HG03135 (cell line): ENCODE data around the gene PUM1.

ENCODE experiments used
- ATAC-seq: cut with Tn5 transposase; IDR thresholded peaks from one replicate; pipeline ENCODE4 v1.9.1; 2021; ENCODE audit warnings: mild to moderate bottlenecking, moderate library complexity; ENCODE audit not compliant: unreplicated experiment

Gene PUM1

DNA sequence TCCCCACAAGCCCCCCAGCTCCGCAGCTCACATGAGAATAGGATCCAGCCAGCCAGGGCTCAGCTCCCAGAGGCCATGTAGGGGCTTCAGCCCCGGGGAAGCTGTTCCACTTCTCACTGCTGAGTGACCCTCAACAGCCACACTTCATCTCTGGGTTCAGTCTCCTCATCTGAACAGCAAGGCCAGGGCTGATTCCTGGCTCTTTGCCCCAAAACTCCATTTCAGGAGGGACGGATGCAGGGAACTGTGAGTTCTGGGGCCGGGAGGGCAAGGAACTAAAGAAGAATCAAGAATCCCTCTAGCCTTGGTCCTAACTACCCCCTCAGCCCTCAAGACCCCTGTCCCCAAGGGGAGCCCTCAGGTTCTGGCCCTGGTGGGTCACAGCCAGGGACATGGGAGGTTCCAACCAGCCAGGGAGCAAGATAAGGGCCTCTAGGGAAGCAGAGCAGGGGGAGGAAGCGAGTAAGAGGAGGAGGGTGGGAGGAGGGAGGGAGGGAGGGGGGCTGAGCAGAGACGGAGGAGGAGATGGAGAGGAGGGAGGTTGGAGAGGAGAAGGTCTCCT lies 170.1 kb downstream of the PUM1 start:
- ATAC-seq = no peak

DNA sequence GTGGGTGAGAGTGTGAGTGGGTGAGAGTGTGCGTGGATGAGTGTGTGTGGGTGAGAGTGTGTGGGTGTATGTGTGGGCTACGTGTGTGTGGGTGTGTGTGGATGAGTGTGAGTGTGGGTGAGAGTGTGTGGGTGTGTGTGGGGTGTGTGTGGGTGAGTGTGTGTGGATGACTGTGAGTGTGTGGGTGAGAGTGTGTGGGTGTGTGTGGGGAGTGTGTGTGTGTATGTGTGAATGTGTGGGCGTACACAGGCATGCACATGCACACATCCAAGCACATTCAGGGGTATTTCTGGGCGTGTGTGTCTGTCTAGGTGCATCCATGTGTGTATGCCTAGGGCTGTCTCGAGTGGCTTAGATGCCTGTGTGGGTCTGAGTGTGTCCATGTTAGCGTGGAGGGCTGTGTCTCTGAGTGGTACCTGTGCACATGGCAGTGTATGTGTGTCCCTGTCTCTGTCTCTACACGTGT lies 171.0 kb downstream of the PUM1 start:
- no peak for ATAC-seq

DNA sequence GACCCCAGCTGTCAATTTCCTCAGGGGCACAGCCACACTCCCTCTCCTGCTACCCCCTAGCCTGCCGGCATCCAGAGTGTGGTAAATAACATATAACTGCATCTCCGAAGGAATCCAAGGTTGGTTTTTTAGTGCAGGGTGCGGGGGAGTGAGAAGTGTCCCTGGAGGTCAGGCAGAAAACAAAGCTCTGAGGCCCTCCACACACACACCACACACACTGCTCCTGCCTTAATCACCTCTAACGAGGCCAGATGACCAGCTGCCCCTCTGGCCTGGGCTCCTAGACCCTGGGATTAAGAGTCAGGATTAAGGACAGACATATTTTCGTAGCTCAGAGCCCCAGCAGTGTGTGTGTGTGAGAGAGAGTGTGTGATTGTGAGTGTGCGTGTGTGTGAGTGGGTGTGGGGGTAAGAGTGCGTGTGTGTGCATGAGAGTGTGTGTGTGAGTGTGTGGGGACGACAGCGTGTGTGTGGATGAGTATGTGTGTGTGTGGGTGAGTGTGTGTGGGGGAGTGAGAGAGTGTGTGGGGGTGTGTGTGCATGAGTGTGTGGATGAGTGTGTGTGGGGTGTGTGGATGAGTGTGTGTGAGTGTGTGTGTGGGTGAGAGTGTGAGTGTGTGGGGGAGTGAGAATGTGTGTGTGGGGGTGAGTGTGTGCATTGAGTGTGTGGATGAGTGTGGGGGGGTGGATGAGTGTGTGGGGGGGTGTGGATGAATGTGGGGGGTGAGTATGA lies 171.6 kb downstream of the PUM1 start:
- no peak for ATAC-seq

DNA sequence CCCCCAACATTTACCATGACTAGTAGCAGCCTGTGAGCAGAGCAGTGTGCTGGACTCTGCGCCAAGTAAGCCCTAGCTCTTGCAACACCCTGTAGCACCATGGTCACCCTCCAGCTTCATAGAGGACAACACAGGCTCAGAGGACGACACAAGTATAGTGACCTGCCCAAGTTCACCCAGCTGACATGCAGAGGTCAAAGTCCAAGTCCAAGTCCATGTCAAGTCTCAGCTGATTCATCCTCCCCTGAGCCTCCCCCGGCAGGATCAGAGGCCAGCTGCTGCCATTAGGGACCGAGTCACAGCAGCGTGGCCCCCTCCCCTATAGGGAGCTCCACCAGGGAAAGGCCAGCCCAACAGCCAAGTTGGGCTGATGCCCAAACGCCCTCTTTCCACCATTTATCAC lies 172.8 kb downstream of the PUM1 start:
- no peak for ATAC-seq

DNA sequence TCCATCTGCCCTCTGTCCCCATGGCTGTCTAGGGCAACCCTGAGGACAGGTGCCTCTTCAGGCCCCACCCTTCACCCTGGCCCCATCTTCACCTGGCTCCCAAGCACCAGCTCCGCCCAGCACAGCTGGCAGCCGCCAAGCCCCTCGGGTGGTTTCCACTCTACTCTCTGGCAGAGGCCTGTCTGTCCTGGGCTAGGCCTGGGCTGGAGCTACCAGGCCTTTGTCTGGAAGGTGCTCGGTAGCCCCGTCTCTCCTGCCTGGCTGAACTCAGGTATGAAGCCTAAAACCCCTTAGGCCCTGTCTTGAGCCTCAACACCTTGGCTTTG lies 174.3 kb downstream of the PUM1 start:
- ATAC-seq = no peak

DNA sequence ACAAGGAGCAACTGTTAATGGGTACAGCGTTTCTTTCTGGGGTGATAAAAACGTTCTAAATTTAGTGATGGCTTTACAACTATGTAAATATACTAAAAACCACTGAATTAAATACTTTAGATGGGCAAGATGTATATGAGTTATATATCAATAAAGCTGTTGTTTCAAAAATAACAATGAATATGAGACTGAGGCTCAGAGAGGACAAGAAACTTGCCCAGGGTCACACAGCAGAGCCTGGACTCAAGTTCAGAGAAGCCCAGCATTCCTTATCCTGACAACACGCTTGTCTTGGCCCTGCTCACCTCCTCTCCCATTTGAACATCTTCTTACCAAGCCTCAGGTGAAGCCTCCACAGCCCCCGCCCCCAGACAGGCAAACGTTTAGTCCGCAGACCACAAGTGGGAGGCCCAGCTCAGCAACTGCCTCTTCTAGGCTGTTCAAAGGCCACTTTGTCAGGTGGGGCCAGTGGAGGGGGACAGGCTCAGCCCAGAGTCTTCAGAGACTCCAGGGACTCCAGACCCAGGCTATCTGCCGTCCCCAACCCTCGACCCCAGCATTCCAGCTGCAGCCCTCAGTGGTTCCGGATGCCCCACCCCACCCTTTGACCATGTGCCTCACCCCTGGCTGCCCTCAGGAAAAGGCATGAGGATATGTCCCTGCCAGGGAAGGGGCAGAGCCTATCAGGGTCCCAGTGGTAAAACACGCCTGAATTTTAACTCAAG lies 174.9 kb downstream of the PUM1 start:
- ATAC-seq = no peak

DNA sequence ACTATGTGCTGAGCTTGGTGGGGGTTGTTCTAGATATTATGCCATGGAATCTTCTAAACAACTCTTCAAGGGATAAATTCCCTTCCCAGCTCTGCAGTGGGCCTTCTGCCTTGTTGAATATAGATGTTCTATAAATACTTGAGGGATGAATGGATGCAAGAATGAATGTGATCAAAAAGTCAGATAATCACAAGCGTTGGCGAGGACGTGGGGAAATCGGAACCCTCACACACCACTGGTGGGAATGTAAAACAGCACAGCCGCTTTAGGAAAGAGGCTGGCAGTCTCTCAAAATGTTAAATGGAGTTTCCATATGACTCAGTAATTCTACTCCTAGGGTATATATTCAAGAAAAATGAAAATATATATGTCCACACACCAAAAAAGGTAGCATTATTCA lies 176.0 kb downstream of the PUM1 start:
- no peak for ATAC-seq

DNA sequence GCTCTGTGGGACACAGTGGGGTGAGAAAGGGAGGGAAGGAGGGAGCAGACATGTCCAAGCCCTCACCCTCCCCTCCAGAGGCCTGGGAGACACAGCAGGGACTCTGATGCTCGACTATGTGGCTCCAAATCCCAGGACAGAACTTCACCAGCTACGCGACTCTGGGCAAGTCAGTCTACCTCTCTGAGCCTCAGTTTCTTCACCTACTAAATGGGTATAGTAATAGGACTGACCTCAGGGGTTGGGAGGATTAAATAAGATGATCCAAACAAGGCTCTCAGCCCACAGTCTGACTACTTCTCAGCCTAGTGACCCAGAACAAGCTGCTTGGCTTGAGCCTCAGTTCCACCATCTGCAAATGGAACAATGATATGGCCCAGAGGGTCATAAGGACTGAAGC lies 176.5 kb downstream of the PUM1 start:
- ATAC-seq = no peak

DNA sequence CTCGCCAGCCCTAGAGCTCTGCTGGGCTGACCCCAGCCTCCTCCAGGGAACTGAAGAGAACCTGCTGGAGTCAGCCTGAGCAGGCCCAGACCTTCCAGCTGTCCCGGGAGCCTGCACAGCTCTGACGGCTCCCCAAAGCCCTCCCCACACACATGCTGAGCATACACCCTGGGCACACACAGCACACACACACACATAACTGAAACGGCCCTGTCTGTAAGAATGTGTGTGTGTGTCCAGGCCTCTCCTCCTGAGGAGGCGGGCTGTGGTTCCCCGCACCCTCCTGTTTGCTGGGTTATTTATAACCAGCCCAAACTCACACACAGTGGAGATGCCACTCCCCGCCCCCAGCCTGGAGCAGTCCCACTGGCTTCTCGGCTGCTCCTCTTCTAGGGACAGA lies 177.1 kb downstream of the PUM1 start:
- ATAC-seq = no peak

DNA sequence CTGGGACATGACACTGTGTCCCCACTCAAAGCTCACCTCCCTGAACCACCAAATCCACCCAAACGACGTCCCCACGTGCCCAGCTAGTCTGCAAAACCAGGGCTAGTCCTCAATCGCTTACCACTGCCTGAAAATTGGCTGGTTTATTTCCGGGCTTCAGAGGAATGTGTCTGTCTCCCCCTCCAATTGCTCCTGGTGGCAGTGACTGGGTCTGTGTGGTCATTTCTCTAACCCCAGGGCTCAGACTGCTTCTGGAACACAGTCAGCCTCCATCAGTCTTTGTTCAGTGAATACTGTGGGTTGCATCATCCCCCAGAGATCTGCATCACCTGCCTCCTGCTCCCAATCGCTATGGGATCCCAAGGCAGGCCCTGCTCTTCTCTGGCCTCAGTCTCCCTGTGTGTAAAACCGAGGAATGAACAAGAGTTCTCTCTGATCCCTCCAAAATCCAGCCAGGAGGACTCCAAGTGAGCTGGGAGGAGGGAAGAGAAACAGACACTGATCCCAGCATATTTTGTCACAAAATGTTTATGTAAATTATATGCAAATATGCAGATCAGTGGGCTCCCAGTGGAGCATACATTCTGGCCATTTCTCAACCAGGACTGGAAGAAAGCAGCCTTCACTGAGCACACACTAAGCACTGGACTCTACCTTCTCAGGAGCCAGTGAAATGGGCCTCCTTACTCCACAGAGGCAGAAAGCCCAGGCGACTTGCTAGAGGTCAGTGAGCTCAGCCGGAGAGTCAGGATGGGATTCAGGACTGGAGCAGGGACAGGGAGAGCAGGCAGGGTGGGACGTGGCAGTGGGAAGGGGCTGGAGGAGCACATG lies 177.8 kb downstream of the PUM1 start:
- no peak for ATAC-seq

DNA sequence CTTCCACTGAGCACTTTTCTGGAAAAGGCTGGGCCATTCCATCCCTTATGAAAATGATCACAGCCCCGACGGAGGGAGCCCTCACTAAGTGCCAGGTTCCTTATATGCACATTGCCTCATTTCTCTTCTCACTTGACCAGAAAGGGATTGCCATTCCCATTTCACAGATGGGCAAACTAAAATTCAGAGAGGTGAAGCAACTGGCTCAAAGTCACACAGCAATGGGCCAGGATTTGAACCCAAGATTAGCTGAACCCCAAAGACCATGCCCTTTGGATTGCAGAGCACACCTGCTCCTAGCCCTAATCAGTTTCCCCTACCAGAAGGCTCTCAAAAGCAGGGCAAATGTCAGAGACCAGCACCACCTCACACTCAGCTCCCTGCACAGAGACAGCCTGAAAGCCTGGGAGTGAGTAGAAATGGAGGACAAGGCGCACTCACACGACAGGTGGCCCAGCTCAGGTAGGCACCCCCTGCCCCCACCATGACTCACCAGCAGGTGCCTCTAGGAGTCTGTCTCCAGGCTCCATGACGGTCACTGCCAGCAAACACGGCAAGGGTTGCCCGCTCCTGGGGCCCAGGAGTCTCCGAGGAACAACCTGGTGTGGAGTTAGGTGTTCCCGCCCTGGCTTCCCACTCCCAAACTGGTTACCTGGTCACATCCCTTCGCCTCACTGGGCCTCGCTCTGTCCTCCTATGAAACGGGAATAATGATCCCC lies 178.6 kb downstream of the PUM1 start:
- ATAC-seq = no peak

DNA sequence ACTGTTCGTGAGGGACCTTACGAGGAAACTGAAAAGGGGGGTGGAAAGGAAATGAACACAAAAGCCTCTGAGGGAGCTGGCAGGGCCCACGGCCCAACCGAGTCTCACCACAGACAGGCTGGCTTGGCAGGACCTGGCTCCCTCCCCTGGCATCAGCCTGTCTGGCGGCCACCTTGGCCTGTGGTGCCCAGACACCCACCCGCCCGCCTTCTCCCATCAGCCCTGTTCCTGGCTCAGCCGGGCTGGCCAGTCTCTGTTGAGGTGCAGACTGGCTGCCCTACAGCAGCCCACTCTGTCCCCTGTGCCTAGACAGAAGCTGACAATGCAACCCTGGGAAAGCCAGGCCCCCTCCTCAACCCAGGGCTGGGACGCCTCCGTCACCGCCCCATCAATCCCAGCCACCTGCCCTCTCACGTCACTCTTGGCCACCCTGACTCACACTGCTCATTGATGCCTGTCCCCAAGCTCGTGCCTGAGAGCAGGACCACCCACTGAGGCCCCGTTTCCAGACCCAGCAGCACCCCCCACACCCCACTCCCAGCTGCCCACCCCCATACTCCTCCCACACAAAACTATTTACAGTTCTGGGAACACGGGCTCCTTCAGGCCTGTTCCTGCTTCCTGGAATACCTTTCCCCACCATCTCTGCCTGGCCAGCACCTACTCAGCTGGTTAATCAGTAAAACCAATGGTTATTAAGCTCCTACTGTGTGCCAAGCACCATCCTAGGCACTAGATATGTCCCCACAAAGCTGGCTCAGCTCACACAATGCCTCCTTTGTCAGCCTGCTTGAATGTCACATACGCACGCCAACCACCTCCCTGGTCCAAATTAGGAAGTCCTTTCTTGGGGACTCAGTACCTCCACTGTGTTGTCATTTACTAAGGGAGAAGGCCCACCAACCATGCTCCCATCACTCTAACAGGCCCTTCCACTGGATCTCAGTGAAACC lies 179.7 kb downstream of the PUM1 start:
- no peak for ATAC-seq

DNA sequence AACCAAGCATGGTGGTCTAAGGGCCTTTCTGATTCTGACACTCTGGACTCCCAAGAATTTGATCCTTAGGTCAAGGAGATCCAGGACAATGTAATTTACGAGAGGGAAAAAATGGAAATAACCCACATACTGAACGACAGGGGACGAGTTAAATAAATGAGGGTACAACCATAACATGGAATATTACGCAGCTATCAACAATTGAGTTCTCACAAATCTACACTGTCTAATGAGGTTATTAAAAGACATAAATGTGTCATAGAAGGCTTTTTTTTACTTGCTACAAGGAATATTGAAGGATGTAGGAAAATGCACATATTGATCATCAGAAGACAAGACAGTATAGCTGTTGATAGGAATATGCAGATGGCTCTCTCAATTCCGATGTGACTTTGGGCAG lies 180.8 kb downstream of the PUM1 start:
- no peak for ATAC-seq

DNA sequence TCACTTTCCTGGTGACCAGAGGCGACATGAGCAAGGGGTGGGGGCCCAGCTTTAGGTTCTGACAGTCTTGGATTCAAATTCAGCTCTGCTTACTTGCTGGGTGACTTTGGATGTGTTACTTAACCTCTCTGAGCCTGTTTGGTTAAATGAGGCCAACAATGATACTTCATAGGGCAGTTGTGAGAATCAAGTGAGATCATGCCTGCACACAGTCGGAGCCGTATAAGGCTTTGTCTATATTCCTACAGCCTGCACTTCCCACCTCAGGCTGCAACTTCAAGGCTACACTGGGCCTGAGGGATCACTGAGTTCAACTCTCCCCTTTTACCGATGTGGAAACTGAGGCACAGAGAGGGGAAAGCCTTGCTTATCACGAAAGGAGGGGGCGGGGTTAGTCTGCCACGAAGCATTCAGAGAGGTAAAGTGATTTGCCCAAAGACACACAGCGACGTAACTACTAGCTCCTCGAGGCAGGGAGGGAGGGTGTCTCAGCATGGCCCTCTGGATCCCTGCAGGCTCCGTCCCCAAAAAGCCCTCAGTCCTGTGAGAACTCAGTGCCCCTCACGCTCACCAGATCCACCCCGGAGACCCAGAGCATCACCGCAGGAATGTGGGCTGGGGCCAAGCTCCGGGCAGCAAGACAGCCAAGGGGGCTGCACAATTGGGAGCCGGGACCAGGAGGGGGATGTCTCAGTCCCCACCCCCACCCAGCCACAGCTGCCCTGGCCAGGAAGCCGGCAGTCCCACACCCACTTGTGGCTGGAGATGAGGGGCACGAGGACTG lies 181.9 kb downstream of the PUM1 start:
- no peak for ATAC-seq

DNA sequence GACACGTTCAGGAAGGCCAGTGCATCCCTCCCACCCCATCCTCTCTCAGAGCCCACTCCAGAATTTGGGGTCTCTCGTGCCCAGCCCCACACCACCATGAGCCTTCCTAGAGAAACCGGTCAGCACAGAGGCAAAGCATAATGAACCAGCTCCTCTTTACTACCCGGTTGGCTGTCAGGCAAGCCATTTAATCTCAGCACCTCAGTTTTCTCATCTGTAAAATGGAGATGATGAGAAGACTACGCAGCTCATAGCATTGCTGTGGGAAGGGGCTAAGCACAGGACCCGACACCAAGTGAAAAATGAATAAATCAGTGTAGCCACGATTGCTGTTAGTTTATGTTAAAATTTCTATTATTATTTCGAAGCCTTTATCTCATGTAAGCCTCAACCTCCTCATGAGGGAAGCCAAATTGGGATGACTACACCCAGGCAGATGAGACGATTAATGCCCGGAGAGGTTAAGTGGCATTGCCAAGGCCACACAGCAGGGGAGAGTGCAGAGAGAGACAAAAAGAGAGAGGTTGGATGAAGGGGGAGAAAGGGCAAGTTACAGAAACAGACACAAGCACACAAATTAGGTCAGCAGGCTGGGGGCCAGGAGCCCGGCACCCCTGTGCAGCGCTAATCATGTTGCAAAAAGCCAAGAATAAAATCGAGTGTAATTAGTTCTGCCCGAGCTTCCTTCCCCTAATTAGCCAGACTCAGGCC lies 182.7 kb downstream of the PUM1 start:
- ATAC-seq = no peak
